Prostate gland (tissue), 2 donors: Measurements from ENCODE around the gene ARMC7. TPM values are rescaled to one million over a fixed set of nuclear protein-coding genes. Genes with fewer than 3 reads are reported as not detected.

Experiments used
- DNase-seq: peaks from one replicate; pipeline ENCODE4 v3.0.0-alpha.2; 2019; ENCODE audit warnings: low spot score
- H3K27ac ChIP-seq, 2 donors: fragments of 200-600 bp; sonication (generic); 2 replicates each; pipeline ENCODE4 v1.5.1; 2017 to 2019
- H3K27me3 ChIP-seq: fragments of 200-600 bp; sonication (generic); replicated peaks from 2 replicates; pipeline ENCODE4 v1.5.1; 2019; ENCODE audit not compliant: insufficient read depth
- H3K36me3 ChIP-seq, 2 donors: fragments of 200-600 bp; sonication (generic); 1 replicate in 1 of 2; 2 replicates in 1 of 2; pipeline versions ENCODE4 v1.5.1 to v1.8.1; 2017 to 2019
- H3K4me1 ChIP-seq: fragments of 200-600 bp; sonication (generic); replicated peaks from 2 replicates; pipeline ENCODE4 v1.5.1; 2019
- H3K4me3 ChIP-seq, 2 donors: fragments of 200-600 bp; sonication (generic); 2 replicates each; pipeline ENCODE4 v1.5.1; 2017 to 2019
- H3K9me3 ChIP-seq: fragments of 200-600 bp; sonication (generic); 2 replicates; pipeline ENCODE4 v1.5.1; 2017
- POLR2A ChIP-seq: fragments of 450-650 bp; IDR thresholded peaks from one replicate; pipeline ENCODE4 v1.6.1; 2016; ENCODE audit warnings: antibody characterized with exemption, mild to moderate bottlenecking
- POLR2AphosphoS5 ChIP-seq: sonication (generic); formaldehyde crosslinking; IDR thresholded peaks from one replicate; pipeline ENCODE4 v1.6.1; 2017; ENCODE audit warnings: antibody characterized with exemption
- WGBS: methylation state at CpG from one replicate; pipeline ENCODE4 v1.1.5; 2018; 5-methylcytosine and 5-hydroxymethylcytosine counted together
- intact Hi-C: fragments of 100-400 bp; cut with DNase I; formaldehyde crosslinking; loops from one replicate; pipeline ENCODE4 v1.14.2; 2022
- total RNA-seq, 2 donors: library from RNA; depleted of rRNA; stranded (reverse); fragments of >200 nt; gene quantifications; one replicate each; pipeline ENCODE4 v1.1.0, GENCODE V29; 2016
- TF ChIP-seq, protein P1 (sequence below), 4 experiments: fragments of 200-600 bp in 2 of 4; fragments of 450-650 bp in 2 of 4; sonication (generic) in 2 of 4; IDR thresholded peaks; 1 replicate in 3 of 4; 2 replicates in 1 of 4; pipeline ENCODE4 v1.5.1; 2016 to 2019; ENCODE audit warnings: antibody characterized with exemption in 4 of 4, mild to moderate bottlenecking in 2 of 4, moderate library complexity in 2 of 4

The ARMC7 gene
- total RNA-seq, 2 donors from 2014 or later = 13.6 to 15.1 TPM

DNA sequence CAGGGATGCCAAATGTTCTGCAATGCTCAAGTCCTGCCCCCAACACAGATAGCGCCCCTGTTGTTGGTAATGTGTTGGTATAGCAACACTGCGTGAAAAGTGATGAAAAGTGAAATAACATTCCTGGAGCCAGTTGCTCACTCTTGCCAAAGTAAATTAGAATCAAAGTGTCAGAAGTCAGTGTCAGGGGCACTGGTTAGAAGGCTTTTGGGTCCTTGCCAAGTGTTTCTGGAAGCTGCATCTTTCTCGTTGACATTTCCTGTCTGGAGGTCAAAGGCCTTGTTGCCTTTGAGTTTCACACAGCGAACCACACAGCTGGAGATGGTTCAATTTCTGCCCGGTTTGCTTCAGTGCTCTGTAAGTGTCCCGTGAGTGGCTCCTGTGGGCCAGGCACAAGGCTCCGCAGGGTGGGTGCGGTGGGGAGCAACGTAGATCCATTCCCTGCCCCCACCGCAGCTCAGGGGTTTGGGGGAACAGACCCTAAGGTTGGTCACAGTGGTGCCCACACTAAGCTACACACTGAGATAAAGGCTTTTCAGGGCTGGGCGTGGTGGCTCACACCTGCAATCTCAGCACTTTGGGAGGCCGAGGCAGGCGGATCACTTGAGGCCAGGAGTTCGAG lies 25.6 kb upstream of the ARMC7 start:
- DNase-seq = no peak
- WGBS = 73% methylated on average over 14 of the region's 14 CpGs
- Histone ChIP-seq H3K27ac (no peak overlapping the region), H3K9me3 (no peaks in the 10 kb centered on the region), H3K4me1 (no peaks in the 10 kb centered on the region), H3K4me3 (no peak overlapping the region), H3K27me3 (no peaks in the 10 kb centered on the region), H3K36me3 (no peaks in the 10 kb centered on the region)
- TF ChIP-seq POLR2AphosphoS5 = no peak
- TF ChIP-seq, protein P1, sequence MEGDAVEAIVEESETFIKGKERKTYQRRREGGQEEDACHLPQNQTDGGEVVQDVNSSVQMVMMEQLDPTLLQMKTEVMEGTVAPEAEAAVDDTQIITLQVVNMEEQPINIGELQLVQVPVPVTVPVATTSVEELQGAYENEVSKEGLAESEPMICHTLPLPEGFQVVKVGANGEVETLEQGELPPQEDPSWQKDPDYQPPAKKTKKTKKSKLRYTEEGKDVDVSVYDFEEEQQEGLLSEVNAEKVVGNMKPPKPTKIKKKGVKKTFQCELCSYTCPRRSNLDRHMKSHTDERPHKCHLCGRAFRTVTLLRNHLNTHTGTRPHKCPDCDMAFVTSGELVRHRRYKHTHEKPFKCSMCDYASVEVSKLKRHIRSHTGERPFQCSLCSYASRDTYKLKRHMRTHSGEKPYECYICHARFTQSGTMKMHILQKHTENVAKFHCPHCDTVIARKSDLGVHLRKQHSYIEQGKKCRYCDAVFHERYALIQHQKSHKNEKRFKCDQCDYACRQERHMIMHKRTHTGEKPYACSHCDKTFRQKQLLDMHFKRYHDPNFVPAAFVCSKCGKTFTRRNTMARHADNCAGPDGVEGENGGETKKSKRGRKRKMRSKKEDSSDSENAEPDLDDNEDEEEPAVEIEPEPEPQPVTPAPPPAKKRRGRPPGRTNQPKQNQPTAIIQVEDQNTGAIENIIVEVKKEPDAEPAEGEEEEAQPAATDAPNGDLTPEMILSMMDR (IDR thresholded peaks at IDR 0.05) = no peak
- TF ChIP-seq POLR2A = no peak
- intact Hi-C loops = no loop called here

DNA sequence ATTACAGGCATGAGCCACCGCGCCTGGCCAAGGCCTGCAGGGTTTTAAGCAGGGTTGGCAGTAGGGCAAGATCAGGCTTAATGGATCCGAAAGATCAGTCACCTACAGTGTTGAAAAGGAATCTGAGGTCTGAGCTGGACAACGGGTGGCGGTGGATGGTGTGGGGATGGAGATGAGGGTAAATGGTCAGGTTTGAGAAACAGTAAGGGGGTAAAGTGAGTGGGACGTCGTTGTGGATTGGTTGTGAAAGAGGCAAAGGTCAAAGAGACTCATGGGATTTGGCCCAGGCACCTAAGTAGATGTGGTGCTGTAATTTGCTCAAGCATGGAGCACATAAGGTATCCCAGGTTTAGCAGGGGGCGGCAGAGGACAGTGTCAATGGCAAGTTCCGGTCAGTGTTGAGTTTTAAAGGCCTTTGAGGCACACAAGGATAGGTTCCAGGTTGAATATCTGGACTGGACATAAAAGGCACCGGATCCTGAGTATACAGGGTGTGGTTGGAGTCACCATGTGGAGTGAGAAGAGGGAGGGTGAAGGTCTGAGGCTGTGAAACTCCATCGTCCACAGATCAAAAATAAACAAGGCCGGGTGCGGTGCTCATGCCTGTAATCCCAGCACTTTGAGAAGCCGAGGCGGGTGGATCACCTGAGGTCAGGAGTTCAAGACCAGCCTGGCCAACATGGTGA lies 23.1 kb upstream of the ARMC7 start:
- no peaks in the 10 kb centered on the region for H3K27me3 ChIP-seq

DNA sequence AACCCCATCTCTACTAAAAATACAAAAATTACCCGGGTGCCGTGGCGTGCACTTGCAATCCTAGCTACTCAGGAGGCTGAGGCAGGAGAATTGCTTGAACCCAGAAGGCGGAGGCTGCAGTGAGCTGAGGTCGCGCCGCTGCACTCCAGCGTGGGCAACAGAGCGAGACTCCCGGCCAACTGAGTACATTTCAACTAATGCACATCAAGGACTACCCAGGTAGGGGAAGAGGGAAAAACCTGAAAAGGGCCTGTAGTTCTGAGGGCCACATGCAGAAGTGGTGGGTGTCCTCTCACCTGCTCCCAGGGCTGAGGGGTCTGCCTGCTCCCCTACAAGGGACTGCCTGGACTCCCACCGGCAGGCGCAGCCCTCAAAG lies 22.6 kb upstream of the ARMC7 start:
- Histone ChIP-seq H3K27me3 (no peaks in the 10 kb centered on the region), H3K36me3 (no peaks in the 10 kb centered on the region), H3K4me1 (peaks cover 4% of the 10 kb centered on the region), H3K27ac (peak overlapping the region; percentile 89 to 91), H3K4me3 (peak overlapping the region; percentile 61 to 67), H3K9me3 (no peaks in the 10 kb centered on the region)
- TF ChIP-seq POLR2A (no peak), POLR2AphosphoS5 (no peak)
- TF ChIP-seq, protein P1 (IDR thresholded peaks at IDR 0.05) = no peak
- WGBS = 60% methylated on average over 12 of the region's 12 CpGs
- intact Hi-C loops = no loop called here
- no peak for DNase-seq

More for the DNA sequence above, 23.1 kb upstream of the ARMC7 start:
- TF ChIP-seq, protein P1 (IDR thresholded peaks at IDR 0.05) = no peak
- TF ChIP-seq POLR2AphosphoS5 (no peak), POLR2A (no peak)
- intact Hi-C loops = no loop called here
- H3K9me3 ChIP-seq = no peaks in the 10 kb centered on the region
- peaks cover 3% of the 10 kb centered on the region for H3K4me1 ChIP-seq
- no peak overlapping the region for H3K4me3 ChIP-seq
- 74% methylated on average over 15 of the region's 15 CpGs for WGBS
- DNase-seq = peak; percentile 42
- H3K27ac ChIP-seq = peak overlapping the region; percentile 89 to 91
- H3K36me3 ChIP-seq = no peaks in the 10 kb centered on the region

DNA sequence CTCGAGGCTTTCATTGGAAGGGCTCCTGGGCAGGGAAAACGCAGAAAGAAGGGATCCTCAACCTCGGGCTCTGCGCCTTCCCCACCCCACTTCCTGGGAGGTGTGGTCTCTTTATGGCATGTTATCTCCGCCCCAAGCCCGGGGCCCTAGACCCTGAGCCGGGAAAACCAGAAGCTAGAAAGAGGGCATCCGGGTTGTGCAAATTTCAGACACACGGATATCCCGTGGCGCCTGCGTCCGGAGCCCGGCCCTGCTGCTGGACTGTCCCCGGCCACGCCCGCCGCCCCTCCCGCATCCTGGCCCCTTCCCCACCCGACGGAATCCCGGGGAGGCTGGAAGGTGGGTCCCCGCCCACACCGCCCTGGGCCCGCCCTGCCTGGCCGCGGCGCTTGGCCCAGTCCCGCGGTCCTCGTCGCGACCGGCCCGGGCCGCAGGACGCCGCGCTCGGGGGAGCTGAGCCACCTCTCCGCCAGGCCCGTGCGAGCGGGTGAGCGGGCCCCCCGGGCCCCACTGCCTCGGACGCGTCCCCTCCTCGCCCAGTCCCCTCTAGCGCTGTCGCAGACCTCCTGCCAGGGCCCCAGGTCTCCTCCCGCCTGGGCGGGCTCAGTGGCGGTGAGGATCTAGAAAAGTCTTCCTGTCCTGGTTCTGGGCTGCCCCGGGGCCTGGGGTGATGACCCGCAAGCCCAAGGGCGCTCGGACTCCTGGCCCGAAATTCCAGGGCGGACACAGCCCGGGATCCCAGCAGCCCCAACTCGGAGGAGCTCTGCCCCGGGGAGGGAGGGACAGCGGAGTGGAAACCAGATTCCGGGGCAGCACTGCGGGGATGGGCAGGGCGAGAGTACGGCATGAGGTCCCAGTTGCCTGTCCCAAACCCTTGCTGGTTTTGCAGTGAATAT lies 22.0 kb upstream of the ARMC7 start, which contains the start of gene SLC16A5:
Gene SLC16A5, plus strand, starts transcription at position 397 of the 896 bp plus-strand sequence. CDS start 5,683 bp downstream, outside the sequence.
- no peaks in the 10 kb centered on the region for H3K27me3 ChIP-seq
- H3K27ac ChIP-seq = peak within 1 kb of the TSS; percentile 89 to 91
- intact Hi-C loops = no loop called here
- TF ChIP-seq, protein P1 (IDR thresholded peaks at IDR 0.05) = peak in 1 of 4 experiments; percentile 5
- TF ChIP-seq POLR2AphosphoS5 (peak; percentile 87), POLR2A (peak; percentile 75)
- H3K9me3 ChIP-seq = no peaks in the 10 kb centered on the region
- H3K4me3 ChIP-seq = peak within 1 kb of the TSS; percentile 61 to 67
- peak; percentile 92 for DNase-seq
- no peaks in the 10 kb centered on the region for H3K36me3 ChIP-seq
- H3K4me1 ChIP-seq = peaks cover 4% of the 10 kb centered on the region
- 9% methylated on average over 29 of the region's 69 CpGs for WGBS
